Glutamatergic neuron (in vitro differentiated cells): ENCODE data around the gene MILR1. TPM values are rescaled to one million over a fixed set of nuclear protein-coding genes. Genes with fewer than 3 reads are reported as not detected.

Source experiments
- DNase-seq: peaks from one replicate; pipeline ENCODE4 v3.0.0; 2022
- H3K27ac Mint-ChIP-seq: one replicate; pipeline ENCODE4 v1.8.0; 2020; ENCODE audit warnings: mild to moderate bottlenecking, mixed read lengths, inconsistent platforms; ENCODE audit not compliant: unreplicated experiment
- H3K27me3 Mint-ChIP-seq: one replicate; pipeline ENCODE4 v1.8.0; 2020; ENCODE audit warnings: mild to moderate bottlenecking, moderate library complexity, mixed read lengths, inconsistent platforms; ENCODE audit not compliant: unreplicated experiment
- H3K36me3 Mint-ChIP-seq: one replicate; pipeline ENCODE4 v1.8.0; 2020; ENCODE audit warnings: mild to moderate bottlenecking, mixed read lengths, inconsistent platforms; ENCODE audit not compliant: unreplicated experiment
- H3K4me1 Mint-ChIP-seq: one replicate; pipeline ENCODE4 v1.8.0; 2020; ENCODE audit warnings: mild to moderate bottlenecking, low read depth, mixed read lengths, inconsistent platforms; ENCODE audit not compliant: unreplicated experiment
- H3K4me3 Mint-ChIP-seq: one replicate; pipeline ENCODE4 v1.8.0; 2020; ENCODE audit warnings: mild to moderate bottlenecking, mixed read lengths, inconsistent platforms; ENCODE audit not compliant: unreplicated experiment
- H3K9me3 Mint-ChIP-seq: one replicate; pipeline ENCODE4 v1.8.0; 2020; ENCODE audit warnings: mild to moderate bottlenecking, moderate library complexity, mixed read lengths, inconsistent platforms; ENCODE audit not compliant: unreplicated experiment
- CTCF ChIP-seq: fragments of 200-600 bp; sonication (generic); IDR thresholded peaks from one replicate; pipeline ENCODE4 v1.5.0; 2021; ENCODE audit not compliant: partially characterized antibody, unreplicated experiment
- total RNA-seq: library from RNA; stranded (reverse); fragmentation: NEBNext Ultra II Directional; extraction: Animal tissue kit (Norgen Biotek cat#: 25700); gene quantifications from one replicate; pipeline ENCODE4 v1.2.1, GENCODE V29; 2021; ENCODE audit not compliant: unreplicated experiment

MILR1 gene
- total RNA-seq, 1 donor from 2014 or later, result not detected

- H3K27ac Mint-ChIP-seq, result peak within 1 kb of the TSS; percentile 100
- H3K9me3 Mint-ChIP-seq, result peaks cover 29% of the 10 kb centered on the region
- H3K36me3 Mint-ChIP-seq, result peaks cover 11% of the 10 kb centered on the region
- peak within 1 kb of the TSS; percentile 100 for H3K4me3 Mint-ChIP-seq
- peak; percentile 97 for DNase-seq
- no peak for TF ChIP-seq CTCF
- peaks cover 29% of the 10 kb centered on the region for H3K27me3 Mint-ChIP-seq
- H3K4me1 Mint-ChIP-seq, result peaks cover 20% of the 10 kb centered on the region
These were observed 57.3 kb downstream of the MILR1 start, which contains the start of gene DDX5 for GRCh38 chr17:64506201-64506575. TSS of gene DDX5 (minus strand) at chr17:64506289. CDS start at chr17:64506119, 170 bp downstream.

- no peak for TF ChIP-seq CTCF
- Mint-ChIP-seq H3K4me1 (peaks cover 20% of the 10 kb centered on the region), H3K9me3 (peaks cover 29% of the 10 kb centered on the region), H3K4me3 (peak within 1 kb of the TSS; percentile 100), H3K27me3 (peaks cover 29% of the 10 kb centered on the region), H3K36me3 (peaks cover 11% of the 10 kb centered on the region), H3K27ac (peak within 1 kb of the TSS; percentile 100)
- DNase-seq, result peak; percentile 94
These were observed 57.9 kb downstream of the MILR1 start, which contains the start of gene CEP95 for GRCh38 chr17:64506576-64507412. TSS of gene CEP95 (plus strand) at chr17:64506977. CDS start at chr17:64507098, 121 bp downstream.

GRCh38 chr17:64507413-64507782, 58.5 kb downstream of the MILR1 start:
- Mint-ChIP-seq H3K27me3 (peaks cover 29% of the 10 kb centered on the region), H3K4me1 (peaks cover 20% of the 10 kb centered on the region), H3K4me3 (peak overlapping the region; percentile 100), H3K9me3 (peaks cover 29% of the 10 kb centered on the region), H3K27ac (peak overlapping the region; percentile 100), H3K36me3 (peaks cover 11% of the 10 kb centered on the region)
- DNase-seq, result no peak
- TF ChIP-seq CTCF, result no peak

GRCh38 chr17:64508683-64509082, 59.8 kb downstream of the MILR1 start:
- H3K27me3 Mint-ChIP-seq, result peaks cover 29% of the 10 kb centered on the region
- peak overlapping the region; percentile 100 for H3K4me3 Mint-ChIP-seq
- peaks cover 14% of the 10 kb centered on the region for H3K4me1 Mint-ChIP-seq
- TF ChIP-seq CTCF, result no peak
- no peak for DNase-seq
- peaks cover 29% of the 10 kb centered on the region for H3K9me3 Mint-ChIP-seq
- no peak overlapping the region for H3K27ac Mint-ChIP-seq
- H3K36me3 Mint-ChIP-seq, result peaks cover 11% of the 10 kb centered on the region

- H3K4me1 Mint-ChIP-seq, result peaks cover 10% of the 10 kb centered on the region
- H3K9me3 Mint-ChIP-seq, result peaks cover 29% of the 10 kb centered on the region
- DNase-seq, result no peak
- no peak for TF ChIP-seq CTCF
- H3K27me3 Mint-ChIP-seq, result peaks cover 29% of the 10 kb centered on the region
- H3K27ac Mint-ChIP-seq, result no peak overlapping the region
- H3K36me3 Mint-ChIP-seq, result peaks cover 11% of the 10 kb centered on the region
- H3K4me3 Mint-ChIP-seq, result peak overlapping the region; percentile 63
These were observed 60.3 kb downstream of the MILR1 start for GRCh38 chr17:64509179-64509578.
